ENCODE measurements around the gene DDX17. TPM values are rescaled to one million over a fixed set of nuclear protein-coding genes. Genes with fewer than 3 reads are reported as not detected.

The DDX17 gene
- total and polyA plus RNA-seq, 2 donors from 2014 or later: 133 to 509 TPM

DNA sequence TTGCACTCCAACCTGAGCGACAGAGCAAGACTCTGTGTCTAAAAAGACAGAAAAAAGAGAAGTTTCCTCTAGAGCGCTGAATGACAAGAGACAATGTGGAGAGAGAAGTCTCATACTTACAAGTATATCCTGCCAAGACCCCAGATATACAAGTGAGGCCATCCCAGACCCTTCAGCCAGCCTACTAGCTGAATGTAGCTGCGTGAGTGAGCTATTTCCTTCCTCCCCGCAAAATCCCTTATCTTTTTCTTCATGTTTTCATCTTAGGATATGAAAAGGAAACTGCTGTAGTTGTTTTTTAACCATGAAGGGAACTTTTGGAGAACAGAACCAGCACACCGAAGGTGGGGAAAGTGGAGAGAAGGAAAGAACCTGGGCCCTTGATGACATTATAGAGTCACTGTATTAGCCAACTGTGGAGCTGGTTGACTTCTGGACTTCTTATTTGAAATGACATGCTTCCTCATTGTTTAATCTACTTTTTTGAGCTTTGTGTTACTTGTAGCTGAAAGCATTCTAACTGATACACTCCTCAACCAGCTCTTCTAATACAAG lies 4.4 kb upstream of the DDX17 start:
- intact Hi-C loops (cut with DNase I): no loop called here
- Histone ChIP-seq H3K4me3 (ENCODE audit: low read length in 3 of 3) (no peak overlapping the region), H3K27me3 (ENCODE audit: control insufficient read depth, insufficient read depth, low read length) (no peaks in the 10 kb centered on the region), H3K4me1 (ENCODE audit: control insufficient read depth in 2 of 3, insufficient read depth in 2 of 3, low read depth in 1 of 3, low read length in 3 of 3) (peaks cover 0 to 5% (median 4%) of the 10 kb centered on the region in 3 donors), H3K36me3 (ENCODE audit: control insufficient read depth in 2 of 3, insufficient read depth in 3 of 3, low read length in 3 of 3) (no peaks in the 10 kb centered on the region), H3K27ac (ENCODE audit: low read depth in 2 of 2, low read length in 2 of 2) (no peak overlapping the region), H3K9me3 (ENCODE audit: control insufficient read depth in 2 of 3, insufficient read depth in 1 of 3, low read length in 3 of 3) (no peaks in the 10 kb centered on the region), H3K9ac (ENCODE audit: low read length in 3 of 3) (no peak overlapping the region)
- TF ChIP-seq CTCF (IDR thresholded peaks at IDR 0.05; ENCODE audit: borderline replicate concordance, extremely low read depth, insufficient read depth): no peak
- DNase-seq (no peak), FAIRE-seq (no peak)

GRCh38 chr22:38505541-38506117 lies 482 bp downstream of the DDX17 start:
- DNase-seq (peak in 4 of 5 donors; percentile 79 to 92 (median 83)), FAIRE-seq (no peak)
- Histone ChIP-seq H3K9ac (ENCODE audit: low read length in 3 of 3) (peak overlapping the region; percentile 98 to 100 (median 99)), H3K4me3 (ENCODE audit: low read length in 3 of 3) (peak overlapping the region; percentile 84 to 93 (median 92)), H3K9me3 (ENCODE audit: control insufficient read depth in 2 of 3, insufficient read depth in 1 of 3, low read length in 3 of 3) (no peaks in the 10 kb centered on the region), H3K27me3 (ENCODE audit: control insufficient read depth, insufficient read depth, low read length) (no peaks in the 10 kb centered on the region), H3K4me1 (ENCODE audit: control insufficient read depth in 2 of 3, insufficient read depth in 2 of 3, low read depth in 1 of 3, low read length in 3 of 3) (peaks cover 0 to 21% (median 19%) of the 10 kb centered on the region in 3 donors), H3K36me3 (ENCODE audit: control insufficient read depth in 2 of 3, insufficient read depth in 3 of 3, low read length in 3 of 3) (peaks cover 0 to 24% (median 5%) of the 10 kb centered on the region in 3 donors), H3K27ac (ENCODE audit: low read depth in 2 of 2, low read length in 2 of 2) (peak overlapping the region; percentile 100)
- intact Hi-C loops (cut with DNase I): no loop called here
- no peak for TF ChIP-seq CTCF (IDR thresholded peaks at IDR 0.05; ENCODE audit: borderline replicate concordance, extremely low read depth, insufficient read depth)

- TF ChIP-seq CTCF (IDR thresholded peaks at IDR 0.05; ENCODE audit: borderline replicate concordance, extremely low read depth, insufficient read depth): no peak
- DNase-seq (peak; percentile 42 to 84 (median 71)), FAIRE-seq (no peak)
- Histone ChIP-seq H3K36me3 (ENCODE audit: control insufficient read depth in 2 of 3, insufficient read depth in 3 of 3, low read length in 3 of 3) (peaks cover 4 to 28% (median 7%) of the 10 kb centered on the region in 3 donors), H3K4me1 (ENCODE audit: control insufficient read depth in 2 of 3, insufficient read depth in 2 of 3, low read depth in 1 of 3, low read length in 3 of 3) (peaks cover 0 to 21% (median 21%) of the 10 kb centered on the region in 3 donors), H3K9me3 (ENCODE audit: control insufficient read depth in 2 of 3, insufficient read depth in 1 of 3, low read length in 3 of 3) (no peaks in the 10 kb centered on the region), H3K9ac (ENCODE audit: low read length in 3 of 3) (peak overlapping the region; percentile 98 to 100 (median 99)), H3K4me3 (ENCODE audit: low read length in 3 of 3) (peak overlapping the region; percentile 84 to 93 (median 92)), H3K27ac (ENCODE audit: low read depth in 2 of 2, low read length in 2 of 2) (peak overlapping the region; percentile 100), H3K27me3 (ENCODE audit: control insufficient read depth, insufficient read depth, low read length) (no peaks in the 10 kb centered on the region)
- intact Hi-C loops (cut with DNase I): no loop called here
Measured at GRCh38 chr22:38504731-38505540, 1.2 kb downstream of the DDX17 start.
